Measurements from ENCODE around the gene BCL2.

Gene BCL2

DNA sequence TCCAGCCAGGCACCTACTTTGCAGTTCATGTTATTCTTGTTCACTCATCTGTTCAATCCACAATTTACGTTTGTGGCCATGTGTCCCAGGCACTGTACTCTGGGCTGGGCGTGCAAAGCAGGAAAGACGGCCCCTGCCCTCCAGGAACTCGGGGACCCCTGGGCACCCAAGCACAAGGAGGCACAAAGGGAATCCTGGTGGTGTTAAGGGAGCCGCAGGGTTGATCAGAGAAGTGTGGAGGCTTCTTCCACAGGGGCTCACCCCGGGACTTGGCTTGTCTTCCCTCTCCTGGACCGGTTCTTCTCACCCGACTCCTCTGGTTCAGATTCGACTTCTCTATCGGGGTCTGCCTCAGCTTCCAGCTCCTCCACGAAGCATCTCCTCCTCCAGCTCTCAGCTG lies 230.5 kb downstream of the BCL2 start:
- TF ChIP-seq, protein P1, sequence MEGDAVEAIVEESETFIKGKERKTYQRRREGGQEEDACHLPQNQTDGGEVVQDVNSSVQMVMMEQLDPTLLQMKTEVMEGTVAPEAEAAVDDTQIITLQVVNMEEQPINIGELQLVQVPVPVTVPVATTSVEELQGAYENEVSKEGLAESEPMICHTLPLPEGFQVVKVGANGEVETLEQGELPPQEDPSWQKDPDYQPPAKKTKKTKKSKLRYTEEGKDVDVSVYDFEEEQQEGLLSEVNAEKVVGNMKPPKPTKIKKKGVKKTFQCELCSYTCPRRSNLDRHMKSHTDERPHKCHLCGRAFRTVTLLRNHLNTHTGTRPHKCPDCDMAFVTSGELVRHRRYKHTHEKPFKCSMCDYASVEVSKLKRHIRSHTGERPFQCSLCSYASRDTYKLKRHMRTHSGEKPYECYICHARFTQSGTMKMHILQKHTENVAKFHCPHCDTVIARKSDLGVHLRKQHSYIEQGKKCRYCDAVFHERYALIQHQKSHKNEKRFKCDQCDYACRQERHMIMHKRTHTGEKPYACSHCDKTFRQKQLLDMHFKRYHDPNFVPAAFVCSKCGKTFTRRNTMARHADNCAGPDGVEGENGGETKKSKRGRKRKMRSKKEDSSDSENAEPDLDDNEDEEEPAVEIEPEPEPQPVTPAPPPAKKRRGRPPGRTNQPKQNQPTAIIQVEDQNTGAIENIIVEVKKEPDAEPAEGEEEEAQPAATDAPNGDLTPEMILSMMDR (IDR thresholded peaks at IDR 0.05; ENCODE audit: low read depth, low read length, missing control alignments), result no peak
- DNase-seq (ENCODE audit: low read depth), result no peak
- no peak overlapping the region for H3K4me3 ChIP-seq (ENCODE audit: low read depth, low read length)

DNA sequence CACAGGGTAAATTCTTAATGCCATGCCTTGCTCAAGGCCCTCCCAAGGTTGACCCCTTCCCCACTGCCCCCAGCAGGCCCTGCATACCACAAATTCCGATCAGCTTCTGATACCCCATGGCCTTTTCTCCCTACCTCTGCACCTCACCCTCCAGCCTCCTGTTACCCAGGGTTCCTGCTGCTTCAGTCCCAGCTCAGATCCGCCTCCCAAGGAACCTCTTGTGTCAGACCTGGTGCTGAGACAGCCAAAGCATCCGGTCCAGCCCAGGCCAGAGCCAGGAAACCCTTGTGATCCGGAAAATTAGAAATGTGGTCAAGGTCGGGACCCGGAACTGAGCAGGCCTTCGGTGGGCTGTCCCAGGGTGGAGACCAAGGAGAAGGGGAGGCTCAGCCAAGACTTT lies 231.3 kb downstream of the BCL2 start:
- no peak for DNase-seq (ENCODE audit: low read depth)
- no peak overlapping the region for H3K4me3 ChIP-seq (ENCODE audit: low read depth, low read length)
- TF ChIP-seq, protein P1 (IDR thresholded peaks at IDR 0.05; ENCODE audit: low read depth, low read length, missing control alignments), result no peak

DNA sequence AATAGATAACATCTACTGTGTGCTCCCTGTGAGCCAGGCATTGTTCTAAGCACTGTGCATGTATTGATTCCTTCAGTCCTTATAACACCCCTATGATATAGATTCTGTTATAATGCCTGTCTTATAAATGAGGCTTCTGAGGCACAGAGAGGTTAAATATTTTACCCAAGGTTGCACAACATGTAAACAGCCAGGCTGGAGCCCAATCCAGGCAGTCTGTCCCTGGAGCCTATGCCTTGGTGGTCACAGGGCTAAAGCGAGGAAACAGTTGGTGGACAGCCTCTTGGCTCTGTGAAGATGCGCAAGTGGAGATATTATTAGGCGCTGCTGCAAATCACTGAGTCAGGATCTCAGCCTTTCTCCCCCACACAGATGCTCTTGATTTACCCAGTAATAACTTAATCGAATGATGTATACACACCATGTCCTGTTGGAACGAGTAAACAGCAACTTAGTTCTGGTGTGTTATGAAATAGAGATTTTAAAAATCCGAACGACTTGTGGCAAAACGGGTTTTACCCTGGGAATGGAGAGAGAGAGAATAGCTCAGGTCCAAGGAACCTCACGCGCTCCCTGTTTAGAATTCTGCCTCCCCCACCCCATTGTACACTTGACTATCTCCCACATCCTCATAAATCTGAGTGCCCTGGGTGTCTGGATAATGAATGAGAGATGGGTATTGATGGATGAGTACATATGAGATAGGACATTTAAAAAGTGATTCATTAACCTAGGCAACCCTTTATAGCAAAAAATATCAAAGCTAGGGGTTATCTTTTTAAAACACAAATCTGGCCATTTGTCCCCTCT lies 231.9 kb downstream of the BCL2 start:
- TF ChIP-seq, protein P1 (IDR thresholded peaks at IDR 0.05; ENCODE audit: low read depth, low read length, missing control alignments), result no peak
- no peak overlapping the region for H3K4me3 ChIP-seq (ENCODE audit: low read depth, low read length)
- no peak for DNase-seq (ENCODE audit: low read depth)

DNA sequence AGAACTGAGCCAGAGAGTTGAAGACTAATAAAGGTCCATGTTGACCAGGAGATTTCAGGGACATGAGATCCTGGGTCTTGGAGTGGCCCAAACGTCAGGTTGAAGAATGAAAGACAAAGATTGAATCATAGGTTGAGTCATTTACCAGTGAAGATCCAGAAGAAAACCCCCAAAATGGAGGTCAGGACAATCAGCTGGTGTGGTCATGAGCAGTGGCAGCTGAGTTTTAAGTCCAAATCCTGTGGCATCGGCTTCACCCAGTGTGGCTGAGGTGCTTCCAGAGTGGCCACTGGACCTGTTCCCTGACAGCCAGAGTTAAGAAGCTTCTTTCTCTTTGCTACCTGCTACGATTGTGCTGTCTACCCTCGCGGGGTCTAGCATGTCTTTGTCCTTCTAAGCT lies 234.0 kb downstream of the BCL2 start:
- H3K4me3 ChIP-seq (ENCODE audit: low read depth, low read length), result no peak overlapping the region
- no peak for DNase-seq (ENCODE audit: low read depth)
- TF ChIP-seq, protein P1 (IDR thresholded peaks at IDR 0.05; ENCODE audit: low read depth, low read length, missing control alignments), result no peak

DNA sequence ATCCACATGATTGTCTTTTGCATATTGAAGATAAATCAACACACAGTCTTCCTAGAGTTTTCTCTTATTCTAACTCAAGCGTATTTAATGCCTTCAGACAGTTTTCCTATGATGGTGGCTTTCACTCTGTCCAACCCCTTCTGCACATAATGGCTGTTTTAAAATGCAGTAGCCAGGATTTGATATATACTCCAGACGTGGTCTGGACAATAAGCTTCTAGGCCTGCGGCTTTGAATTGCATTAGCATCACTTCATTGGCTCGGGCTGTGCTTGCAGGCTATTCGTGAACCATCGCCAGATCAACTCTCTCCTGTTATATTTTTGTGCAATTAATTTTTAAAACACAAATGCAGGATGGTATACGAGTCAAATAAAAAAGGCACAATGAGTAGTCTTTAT lies 235.3 kb downstream of the BCL2 start:
- TF ChIP-seq, protein P1 (IDR thresholded peaks at IDR 0.05; ENCODE audit: low read depth, low read length, missing control alignments), result no peak
- no peak for DNase-seq (ENCODE audit: low read depth)
- H3K4me3 ChIP-seq (ENCODE audit: low read depth, low read length), result no peak overlapping the region

DNA sequence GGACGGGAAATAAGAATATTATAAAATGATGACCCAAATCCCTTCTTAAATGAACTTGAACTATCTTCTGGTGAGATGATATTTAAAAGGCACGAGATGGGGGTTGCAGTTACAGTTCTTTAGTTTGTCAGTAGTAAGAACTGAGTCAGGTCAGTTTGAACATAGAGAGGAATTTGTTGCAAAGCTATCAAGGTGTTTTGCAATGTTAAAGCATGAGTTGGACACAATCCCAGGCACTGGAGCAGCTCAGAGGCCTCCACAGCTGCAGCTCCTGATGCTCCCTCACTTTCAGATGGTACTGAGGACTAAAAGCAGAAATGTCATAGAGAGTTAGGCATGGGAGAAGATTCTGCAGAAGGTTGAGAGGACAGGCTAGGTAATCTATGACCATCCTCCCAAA lies 236.0 kb downstream of the BCL2 start:
- no peak for DNase-seq (ENCODE audit: low read depth)
- TF ChIP-seq, protein P1 (IDR thresholded peaks at IDR 0.05; ENCODE audit: low read depth, low read length, missing control alignments), result no peak
- no peak overlapping the region for H3K4me3 ChIP-seq (ENCODE audit: low read depth, low read length)

DNA sequence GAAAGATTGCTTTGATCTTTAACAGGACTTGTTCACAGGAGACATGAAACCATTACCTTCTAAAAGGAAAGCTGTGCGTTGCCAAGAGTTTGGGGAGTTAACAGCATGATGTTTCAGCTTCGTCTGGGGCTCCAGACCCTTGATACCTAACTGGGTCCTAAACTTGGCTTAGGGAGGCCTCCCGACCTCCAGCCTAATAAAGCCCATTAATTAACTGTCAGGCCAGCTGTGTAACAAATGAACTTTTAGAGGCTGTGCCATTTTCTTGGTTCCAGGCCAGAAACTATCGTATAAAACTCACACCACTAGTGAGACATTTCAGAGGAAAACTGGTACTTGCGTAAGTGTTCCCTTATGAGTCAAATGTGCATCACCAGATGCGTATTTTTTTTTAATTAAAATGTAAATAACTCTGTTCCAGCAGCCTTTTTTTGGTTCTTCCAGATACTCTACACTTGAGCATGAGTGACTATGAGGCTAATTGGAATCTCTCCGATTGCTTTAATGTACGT lies 236.5 kb downstream of the BCL2 start:
- no peak overlapping the region for H3K4me3 ChIP-seq (ENCODE audit: low read depth, low read length)
- TF ChIP-seq, protein P1 (IDR thresholded peaks at IDR 0.05; ENCODE audit: low read depth, low read length, missing control alignments), result no peak
- DNase-seq (ENCODE audit: low read depth), result no peak

All from GM12864 (cell line).